Daoy (cell line): ENCODE measurements around the gene CADPS2. TPM values are rescaled to one million over a fixed set of nuclear protein-coding genes. Genes with fewer than 3 reads are reported as not detected.
"Not testable (repeated sequence)": the region's sequence is repeated elsewhere in the genome, so short reads cannot be mapped to it uniquely, and the experiment has no call there.

Source experiments
- DNase-seq: peaks from one replicate; pipeline ENCODE4 v3.0.0-alpha.2; 2015; ENCODE audit warnings: low read depth
- total RNA-seq: library from RNA; depleted of rRNA; stranded (reverse); fragments of >200 nt; shearing (Covaris generic); gene quantifications from 2 replicates; pipeline ENCODE4 v1.2.3, GENCODE V29; 2014

The CADPS2 gene
- total RNA-seq, 1 experiment from 2014 or later, result 12.2 TPM

DNA sequence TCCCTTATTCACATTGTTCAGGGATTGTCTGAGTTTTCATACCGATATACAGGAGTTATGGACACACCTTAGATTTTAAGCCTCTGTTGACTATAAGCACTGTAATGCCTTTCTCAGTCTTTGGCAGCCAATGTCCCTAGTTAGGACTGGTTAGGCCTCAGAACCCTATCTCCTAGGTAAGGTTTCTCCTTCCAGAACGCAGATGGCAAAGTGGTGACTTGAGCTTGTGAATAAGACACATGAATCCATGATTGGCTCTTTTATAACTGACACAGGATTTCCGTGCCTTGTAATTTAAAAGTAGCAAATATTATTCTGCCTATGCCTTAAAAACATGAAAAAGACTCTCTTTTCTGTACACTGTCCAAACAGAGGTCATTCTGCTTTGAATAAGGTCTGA lies 171.1 kb downstream of the CADPS2 start:
- DNase-seq, result no peak

GRCh38 chr7:122710916-122711315 lies 175.3 kb downstream of the CADPS2 start:
- DNase-seq, result no peak

- DNase-seq, result no peak
Observed at GRCh38 chr7:122709930-122710646, 176.2 kb downstream of the CADPS2 start.

GRCh38 chr7:122706836-122707235 lies 179.4 kb downstream of the CADPS2 start:
- DNase-seq, result no peak

- DNase-seq, result peak; percentile 23
Observed at GRCh38 chr7:122702872-122703510, 183.3 kb downstream of the CADPS2 start, which contains the start of gene RNF148. Gene RNF148, minus strand, starts transcription at chr7:122702922. Its CDS starts 172 bp downstream, at chr7:122702750.

GRCh38 chr7:122699017-122699416 lies 187.2 kb downstream of the CADPS2 start, which contains the start of gene RNF133:
Gene RNF133, minus strand, starts transcription at chr7:122699117. Its CDS starts 199 bp downstream, at chr7:122698918.
- DNase-seq, result no peak

- DNase-seq, result no peak
Observed at GRCh38 chr7:122695816-122696215, 190.4 kb downstream of the CADPS2 start.

- no peak for DNase-seq
Observed at GRCh38 chr7:122694697-122695096, 191.6 kb downstream of the CADPS2 start.

- no peak for DNase-seq
Observed at GRCh38 chr7:122692769-122693309, 193.4 kb downstream of the CADPS2 start.

DNA sequence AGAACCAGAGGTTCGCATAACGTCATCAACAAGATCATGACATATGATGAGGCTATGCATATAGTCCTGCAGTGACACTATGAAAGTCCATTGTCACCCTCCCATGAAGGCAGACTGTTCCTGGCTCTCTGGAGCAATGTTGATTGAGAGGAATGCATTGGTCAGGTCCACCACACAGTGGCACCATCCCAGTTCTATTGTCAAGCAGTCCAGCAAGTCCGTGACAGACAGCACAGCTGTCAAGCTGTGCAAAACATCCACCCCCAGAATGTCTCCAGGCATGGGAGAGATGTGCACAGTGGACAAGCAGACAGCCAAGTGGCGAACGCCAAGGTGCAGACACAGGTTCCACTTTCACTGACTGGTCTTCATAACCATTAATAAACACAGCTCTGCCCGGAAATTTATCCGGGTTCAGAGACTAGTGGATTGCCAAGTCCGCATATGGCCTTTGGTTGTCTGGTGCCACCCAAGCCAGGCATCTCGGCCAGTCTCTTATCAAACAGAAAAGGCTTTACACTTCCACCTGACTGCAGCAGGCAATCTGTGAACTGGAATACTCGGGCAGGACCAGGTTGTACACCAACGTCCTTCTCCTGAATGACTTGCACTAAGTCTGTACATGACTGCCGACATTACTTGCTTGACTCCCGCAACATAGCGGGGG lies 194.6 kb downstream of the CADPS2 start:
- no peak for DNase-seq

GRCh38 chr7:122689346-122690109 lies 196.7 kb downstream of the CADPS2 start:
- DNase-seq, result no peak

DNA sequence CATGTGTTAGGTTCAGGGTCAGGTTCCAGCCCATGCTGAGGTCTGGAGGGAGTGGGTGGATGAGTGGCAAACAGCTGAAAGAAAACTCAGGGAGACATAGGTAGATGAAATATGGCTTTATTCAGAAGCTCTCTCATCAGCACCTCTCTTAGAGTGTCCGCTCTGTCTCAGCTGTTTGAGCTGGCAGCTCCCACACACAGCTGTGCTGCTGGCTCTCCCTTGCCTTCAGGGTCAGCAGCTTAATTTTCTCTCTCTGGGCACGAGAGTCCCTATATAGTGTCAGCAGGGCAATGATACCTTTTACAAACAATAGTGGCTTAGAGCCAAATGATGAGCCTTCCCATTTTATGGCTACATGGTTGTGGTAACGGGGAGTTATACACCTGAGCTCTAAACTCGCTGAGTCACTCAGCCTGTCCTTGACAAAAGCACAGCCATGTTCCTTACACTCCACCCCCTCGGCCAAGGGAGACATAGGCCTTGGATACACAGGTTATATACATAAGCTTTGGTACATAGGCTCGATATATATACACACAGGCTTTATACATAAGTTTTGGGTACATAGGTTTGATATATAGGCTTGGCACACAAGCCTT lies 197.8 kb downstream of the CADPS2 start:
- no peak for DNase-seq

- no peak for DNase-seq
Observed at GRCh38 chr7:122686360-122686878, 199.8 kb downstream of the CADPS2 start.

DNA sequence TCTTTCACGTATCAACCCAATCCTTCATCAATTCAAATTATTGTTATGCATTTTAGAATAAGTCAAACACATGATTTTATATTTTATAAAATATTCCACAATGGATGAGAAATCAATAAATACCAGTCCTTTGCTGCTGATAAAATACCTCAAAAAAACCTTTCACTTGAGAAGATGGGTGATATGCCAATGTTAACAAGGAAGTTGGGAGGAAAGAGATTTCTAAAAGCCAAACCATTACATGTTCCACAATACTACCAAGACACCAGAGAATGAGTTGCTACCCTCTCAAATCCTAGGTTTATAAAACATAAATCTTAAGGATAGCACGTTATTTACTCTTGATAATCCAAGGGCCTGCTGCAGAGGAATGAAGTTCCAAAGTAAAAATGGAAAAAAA lies 201.8 kb downstream of the CADPS2 start:
- no peak for DNase-seq

DNA sequence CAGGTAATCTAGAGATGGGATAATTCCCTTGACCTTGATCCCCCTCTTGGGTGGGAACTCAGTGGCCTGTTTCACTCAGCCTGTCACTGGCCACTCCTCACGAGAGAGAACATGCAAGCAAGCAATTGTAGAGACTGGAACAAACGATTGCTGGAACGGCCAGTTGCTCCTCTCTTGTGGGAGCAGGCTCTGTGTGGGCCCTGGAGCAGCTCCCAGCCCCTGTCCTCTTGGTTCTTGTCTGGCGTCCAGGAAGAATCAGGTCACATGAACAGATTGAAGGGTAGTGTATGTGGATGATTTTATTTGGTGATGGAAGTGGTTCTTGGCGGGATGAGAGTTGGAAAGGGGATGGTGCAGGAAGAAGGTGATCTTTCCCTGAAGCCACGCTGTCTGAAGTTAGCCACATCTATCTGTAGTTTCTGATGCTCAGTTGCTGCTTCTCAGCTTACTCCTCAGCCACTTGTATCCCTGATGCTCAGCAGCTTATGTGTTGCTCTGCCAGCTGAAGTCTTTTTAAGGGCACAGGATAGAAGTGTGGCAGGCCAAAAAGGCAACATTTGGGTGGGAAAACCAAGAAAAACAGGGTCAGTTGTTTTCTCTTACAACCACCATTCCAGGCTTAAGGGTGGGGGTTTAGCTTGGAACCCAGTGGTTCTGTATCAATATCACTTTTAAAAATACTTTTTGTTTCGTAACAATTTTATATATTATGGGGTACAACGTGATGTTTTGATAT lies 203.3 kb downstream of the CADPS2 start:
- no peak for DNase-seq

GRCh38 chr7:122681186-122681585 lies 205.1 kb downstream of the CADPS2 start:
- DNase-seq, result not testable (repeated sequence)

DNA sequence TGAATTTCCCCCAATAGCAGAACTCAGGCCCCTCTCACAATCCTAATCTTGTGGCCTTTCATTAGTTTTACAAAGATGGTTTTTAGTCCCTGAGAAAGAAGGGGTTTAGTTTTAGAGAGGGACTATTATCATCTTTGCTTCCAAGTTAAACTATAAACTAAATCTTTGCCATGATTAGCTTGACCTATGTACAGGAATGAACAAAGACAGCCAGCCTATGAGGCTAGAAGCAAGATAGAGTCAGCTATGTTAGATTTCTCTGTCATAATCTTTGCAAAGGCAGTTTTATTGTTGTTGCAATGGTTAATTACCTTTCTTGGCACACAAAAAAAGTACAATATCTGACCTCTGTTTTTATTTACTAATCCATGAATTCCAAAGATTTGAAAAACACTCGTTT lies 206.4 kb downstream of the CADPS2 start:
- DNase-seq, result no peak

DNA sequence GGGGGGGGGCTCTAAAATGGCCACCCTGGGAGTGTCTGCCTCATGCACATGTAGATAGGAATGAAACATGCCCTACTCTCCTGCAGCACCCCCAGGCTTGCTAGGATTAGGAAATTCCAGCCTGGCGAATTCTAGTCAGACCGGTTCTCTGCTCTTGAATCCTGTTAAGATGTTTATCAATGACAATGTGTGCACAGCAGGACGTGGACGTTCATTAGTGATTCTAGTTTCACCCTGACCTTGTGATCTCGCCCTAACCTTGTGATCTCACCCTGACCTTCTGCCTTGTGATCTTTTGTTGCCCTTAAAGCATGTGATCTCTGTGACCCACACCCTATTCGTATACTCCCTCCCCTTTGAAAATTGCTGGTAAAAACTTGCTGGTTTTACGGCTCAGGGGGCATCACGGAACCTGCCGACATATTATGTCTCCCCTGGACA lies 207.0 kb downstream of the CADPS2 start:
- DNase-seq, result not testable (repeated sequence)

GRCh38 chr7:122677149-122677548 lies 209.1 kb downstream of the CADPS2 start:
- no peak for DNase-seq

- peak; percentile 28 for DNase-seq
Observed at GRCh38 chr7:122676466-122676865, 209.8 kb downstream of the CADPS2 start.
